Neural cell (in vitro differentiated cells): ENCODE results near the gene REXO1. TPM values are rescaled to one million over a fixed set of nuclear protein-coding genes. Genes with fewer than 3 reads are reported as not detected.
A peak's percentile ranks its signal among the peaks of the same experiment; 100 is the strongest.

Experiments
- H2AFZ ChIP-seq: fragments of 200-600, 300-800 bp; sonication (generic), shearing (Covaris generic); 2 replicates; pipeline ENCODE4 v1.6.0; 2014; ENCODE audit warnings: low read depth, mild to moderate bottlenecking, antibody characterized with exemption, low read length, moderate library complexity
- H3F3A ChIP-seq: fragments of 200-600 bp; shearing (Covaris generic); 2 replicates; pipeline ENCODE4 v1.6.1; 2016; ENCODE audit warnings: mild to moderate bottlenecking, moderate library complexity, mixed read lengths, antibody characterized with exemption, low read length; ENCODE audit not compliant: insufficient read depth, poor library complexity, severe bottlenecking
- H3K27ac ChIP-seq: fragments of 200-600, 300-800 bp; sonication (generic), shearing (Covaris generic); 2 replicates; pipeline ENCODE4 v1.5.1; 2014; ENCODE audit warnings: mild to moderate bottlenecking, low read length, moderate library complexity
- H3K27me3 ChIP-seq: fragments of 300-800, 200-600 bp; sonication (generic), shearing (Covaris generic); 2 replicates; pipeline ENCODE4 v1.6.0; 2014; ENCODE audit warnings: mild to moderate bottlenecking, low read depth, low read length, moderate library complexity; ENCODE audit not compliant: insufficient read depth
- H3K36me3 ChIP-seq: fragments of 300-800, 200-600 bp; sonication (generic), shearing (Covaris generic); 2 replicates; pipeline ENCODE4 v1.5.1; 2014; ENCODE audit warnings: mild to moderate bottlenecking, antibody characterized with exemption, low read length, moderate library complexity; ENCODE audit not compliant: insufficient read depth
- H3K4me2 ChIP-seq: fragments of 300-800, 200-600 bp; sonication (generic), shearing (Covaris generic); 2 replicates; pipeline ENCODE4 v1.6.0; 2014; ENCODE audit warnings: mild to moderate bottlenecking, low read length
- H3K4me3 ChIP-seq: fragments of 300-800, 200-600 bp; sonication (generic), shearing (Covaris generic); 2 replicates; pipeline ENCODE4 v1.5.1; 2014; ENCODE audit warnings: mild to moderate bottlenecking, low read length, moderate library complexity
- H3K79me2 ChIP-seq: fragments of 200-600 bp; shearing (Covaris generic); replicated peaks from 2 replicates; pipeline ENCODE4 v1.6.0; 2014; ENCODE audit warnings: mild to moderate bottlenecking, low read length, moderate library complexity; ENCODE audit not compliant: insufficient read depth
- H3K9ac ChIP-seq: fragments of 300-800, 200-600 bp; sonication (generic), shearing (Covaris generic); 2 replicates; pipeline ENCODE4 v1.6.1; 2016; ENCODE audit warnings: mild to moderate bottlenecking, low read length, mixed read lengths
- H3K9me2 ChIP-seq: fragments of 200-600 bp; shearing (Covaris generic); 2 replicates; pipeline ENCODE4 v1.6.1; 2016; ENCODE audit warnings: mild to moderate bottlenecking, low read length, mixed read lengths; ENCODE audit not compliant: insufficient read depth
- H3K9me3 ChIP-seq: fragments of 200-600, 300-800 bp; sonication (generic), shearing (Covaris generic); 2 replicates; pipeline ENCODE4 v1.6.1; 2016; ENCODE audit warnings: mild to moderate bottlenecking, mixed run types, low read length, moderate library complexity, mixed read lengths
- H4K20me1 ChIP-seq: fragments of 200-600 bp; shearing (Covaris generic); 2 replicates; pipeline ENCODE4 v1.6.1; 2016; ENCODE audit warnings: mild to moderate bottlenecking, mixed run types; ENCODE audit not compliant: insufficient read depth
- EP300 ChIP-seq: fragments of 450-650 bp; conservative IDR thresholded peaks from 2 replicates; pipeline ENCODE4 v1.6.1; 2014; ENCODE audit warnings: antibody characterized with exemption, mild to moderate bottlenecking, moderate library complexity; ENCODE audit not compliant: poor library complexity, severe bottlenecking
- EZH2 ChIP-seq: fragments of 200-600, 300-800 bp; shearing (Covaris generic), sonication (generic); IDR thresholded peaks from 2 replicates; pipeline ENCODE4 v1.6.1; 2014; ENCODE audit warnings: antibody characterized with exemption, low read length, borderline replicate concordance, mild to moderate bottlenecking; ENCODE audit not compliant: insufficient read depth, poor library complexity, severe bottlenecking
- MXI1 ChIP-seq: fragments of 450-650 bp; conservative IDR thresholded peaks from 2 replicates; pipeline ENCODE4 v1.6.1; 2014; ENCODE audit warnings: antibody characterized with exemption, mild to moderate bottlenecking; ENCODE audit not compliant: poor library complexity, severe bottlenecking
- POLR2AphosphoS5 ChIP-seq: IDR thresholded peaks from 2 replicates; pipeline ENCODE4 v1.6.1; 2012
- RAD21 ChIP-seq: fragments of 450-650 bp; conservative IDR thresholded peaks from 2 replicates; pipeline ENCODE4 v1.6.1; 2014; ENCODE audit warnings: antibody characterized with exemption, mild to moderate bottlenecking, moderate library complexity
- SMC3 ChIP-seq: fragments of 450-650 bp; conservative IDR thresholded peaks from 2 replicates; pipeline ENCODE4 v1.6.1; 2014; ENCODE audit warnings: antibody characterized with exemption, mild to moderate bottlenecking, moderate library complexity; ENCODE audit not compliant: poor library complexity
- TAF1 ChIP-seq: IDR thresholded peaks from 2 replicates; pipeline ENCODE4 v1.6.1; 2012; ENCODE audit warnings: low read depth
- polyA plus RNA-seq: library from polyadenylated mRNA; depleted of rRNA; stranded (reverse); fragments of >200 nt; gene quantifications from 2 replicates; pipeline ENCODE4 v1.2.3, GENCODE V29; 2014
- TF ChIP-seq, protein P1 (sequence below): fragments of 450-650 bp; IDR thresholded peaks from 2 replicates; pipeline ENCODE4 v1.5.1; 2014; ENCODE audit warnings: antibody characterized with exemption, mild to moderate bottlenecking, moderate library complexity; ENCODE audit not compliant: poor library complexity, severe bottlenecking
- TF ChIP-seq, protein P2 (sequence below): IDR thresholded peaks from 2 replicates; pipeline ENCODE4 v1.6.1; 2012; ENCODE audit warnings: borderline replicate concordance

REXO1 gene
- polyA plus RNA-seq, 1 donor from 2014 or later: 9.2 TPM

DNA sequence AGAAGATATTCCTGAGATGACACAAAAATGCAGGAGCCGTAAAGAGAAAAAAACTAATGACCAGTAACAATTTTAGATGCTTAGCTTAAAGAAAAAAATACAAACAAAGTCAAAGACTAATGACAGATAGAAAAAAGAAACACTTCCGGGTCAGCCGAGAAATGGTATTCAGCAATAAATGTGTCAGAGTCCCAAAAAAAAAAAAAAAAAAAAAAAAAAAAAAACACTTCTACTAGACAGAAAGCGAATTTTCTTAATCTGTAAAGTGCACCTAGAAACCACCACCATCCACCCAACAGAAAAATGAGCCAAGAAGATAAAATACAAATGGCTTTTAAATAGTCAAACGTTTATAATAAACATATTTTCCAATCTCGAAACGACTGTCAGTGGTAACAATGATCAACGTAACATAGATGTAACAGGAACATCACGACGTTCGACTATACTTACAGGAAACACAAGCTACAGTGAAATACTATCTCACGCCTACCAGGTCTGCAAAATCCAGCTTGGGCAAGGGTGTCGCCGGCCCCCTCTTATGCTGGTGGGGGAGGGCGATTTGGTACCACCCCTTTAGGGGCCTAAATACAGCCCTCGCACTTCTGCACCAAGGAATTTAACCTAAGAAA is 26.4 kb upstream of the REXO1 start:
- Histone ChIP-seq H4K20me1 (peaks cover 4% of the 10 kb centered on the region), H3K4me3 (peak overlapping the region; percentile 99), H3K9me2 (no peaks in the 10 kb centered on the region), H3K36me3 (no peaks in the 10 kb centered on the region), H3K79me2 (peaks cover 17% of the 10 kb centered on the region), H3K9me3 (no peaks in the 10 kb centered on the region), H3K27me3 (no peaks in the 10 kb centered on the region), H3K27ac (no peak overlapping the region), H2AFZ (no peak overlapping the region), H3K4me2 (peak overlapping the region; percentile 88), H3K9ac (peak overlapping the region; percentile 81), H3F3A (no peaks in the 10 kb centered on the region)
- TF ChIP-seq RAD21 (no peak), SMC3 (no peak), MXI1 (no peak), TAF1 (no peak)
- TF ChIP-seq, protein P1, sequence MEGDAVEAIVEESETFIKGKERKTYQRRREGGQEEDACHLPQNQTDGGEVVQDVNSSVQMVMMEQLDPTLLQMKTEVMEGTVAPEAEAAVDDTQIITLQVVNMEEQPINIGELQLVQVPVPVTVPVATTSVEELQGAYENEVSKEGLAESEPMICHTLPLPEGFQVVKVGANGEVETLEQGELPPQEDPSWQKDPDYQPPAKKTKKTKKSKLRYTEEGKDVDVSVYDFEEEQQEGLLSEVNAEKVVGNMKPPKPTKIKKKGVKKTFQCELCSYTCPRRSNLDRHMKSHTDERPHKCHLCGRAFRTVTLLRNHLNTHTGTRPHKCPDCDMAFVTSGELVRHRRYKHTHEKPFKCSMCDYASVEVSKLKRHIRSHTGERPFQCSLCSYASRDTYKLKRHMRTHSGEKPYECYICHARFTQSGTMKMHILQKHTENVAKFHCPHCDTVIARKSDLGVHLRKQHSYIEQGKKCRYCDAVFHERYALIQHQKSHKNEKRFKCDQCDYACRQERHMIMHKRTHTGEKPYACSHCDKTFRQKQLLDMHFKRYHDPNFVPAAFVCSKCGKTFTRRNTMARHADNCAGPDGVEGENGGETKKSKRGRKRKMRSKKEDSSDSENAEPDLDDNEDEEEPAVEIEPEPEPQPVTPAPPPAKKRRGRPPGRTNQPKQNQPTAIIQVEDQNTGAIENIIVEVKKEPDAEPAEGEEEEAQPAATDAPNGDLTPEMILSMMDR: no peak

DNA sequence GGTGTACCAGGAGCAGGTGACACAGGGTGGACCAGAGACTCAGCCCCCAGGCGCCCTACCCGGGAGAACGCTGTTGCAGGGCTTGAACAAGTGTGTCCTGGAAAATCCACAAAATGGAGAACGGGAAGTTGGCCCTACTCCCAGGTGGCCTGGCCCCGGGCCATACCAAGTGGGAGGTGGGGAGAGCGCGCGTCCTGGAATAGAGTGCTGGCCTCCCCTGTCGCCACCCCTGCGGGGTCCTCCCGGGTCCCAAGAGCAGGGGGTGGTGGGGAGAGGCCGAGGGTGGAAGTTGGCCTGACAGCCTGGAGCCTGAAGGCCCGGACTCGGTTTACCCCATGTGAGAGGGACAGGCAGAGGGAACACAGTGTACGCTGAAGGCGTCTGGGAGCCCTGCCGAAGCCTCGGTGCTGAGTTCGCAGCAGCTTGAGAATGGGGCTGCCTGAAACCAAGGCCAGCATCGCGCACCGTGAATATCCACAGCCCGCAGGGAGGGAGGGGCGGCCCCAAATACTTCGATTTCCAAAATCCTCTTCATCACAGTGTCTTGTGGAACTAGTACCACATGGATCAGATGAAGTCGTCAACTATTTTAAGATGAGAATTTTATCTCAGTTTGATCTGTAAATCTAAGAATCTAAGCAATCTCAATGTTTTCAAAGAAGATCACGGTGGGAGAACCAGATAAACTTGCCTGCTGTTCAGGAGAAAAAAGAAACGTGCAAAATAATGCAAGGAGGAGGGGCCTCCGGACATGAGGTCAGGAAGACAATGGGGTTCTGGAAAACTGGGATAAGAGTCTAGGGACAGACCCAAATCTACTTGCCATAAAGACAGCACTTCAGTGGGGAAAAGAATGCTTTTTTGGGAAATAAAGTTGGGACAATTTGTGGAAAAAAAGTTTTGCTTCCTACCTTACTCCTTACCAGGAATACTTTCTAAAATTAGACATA is 25.5 kb upstream of the REXO1 start:
- H3K4me3 ChIP-seq: peak overlapping the region; percentile 99
- no peak for TF ChIP-seq TAF1
- TF ChIP-seq SMC3: no peak
- TF ChIP-seq EZH2: no peak
- no peak for TF ChIP-seq RAD21
- TF ChIP-seq, protein P2, sequence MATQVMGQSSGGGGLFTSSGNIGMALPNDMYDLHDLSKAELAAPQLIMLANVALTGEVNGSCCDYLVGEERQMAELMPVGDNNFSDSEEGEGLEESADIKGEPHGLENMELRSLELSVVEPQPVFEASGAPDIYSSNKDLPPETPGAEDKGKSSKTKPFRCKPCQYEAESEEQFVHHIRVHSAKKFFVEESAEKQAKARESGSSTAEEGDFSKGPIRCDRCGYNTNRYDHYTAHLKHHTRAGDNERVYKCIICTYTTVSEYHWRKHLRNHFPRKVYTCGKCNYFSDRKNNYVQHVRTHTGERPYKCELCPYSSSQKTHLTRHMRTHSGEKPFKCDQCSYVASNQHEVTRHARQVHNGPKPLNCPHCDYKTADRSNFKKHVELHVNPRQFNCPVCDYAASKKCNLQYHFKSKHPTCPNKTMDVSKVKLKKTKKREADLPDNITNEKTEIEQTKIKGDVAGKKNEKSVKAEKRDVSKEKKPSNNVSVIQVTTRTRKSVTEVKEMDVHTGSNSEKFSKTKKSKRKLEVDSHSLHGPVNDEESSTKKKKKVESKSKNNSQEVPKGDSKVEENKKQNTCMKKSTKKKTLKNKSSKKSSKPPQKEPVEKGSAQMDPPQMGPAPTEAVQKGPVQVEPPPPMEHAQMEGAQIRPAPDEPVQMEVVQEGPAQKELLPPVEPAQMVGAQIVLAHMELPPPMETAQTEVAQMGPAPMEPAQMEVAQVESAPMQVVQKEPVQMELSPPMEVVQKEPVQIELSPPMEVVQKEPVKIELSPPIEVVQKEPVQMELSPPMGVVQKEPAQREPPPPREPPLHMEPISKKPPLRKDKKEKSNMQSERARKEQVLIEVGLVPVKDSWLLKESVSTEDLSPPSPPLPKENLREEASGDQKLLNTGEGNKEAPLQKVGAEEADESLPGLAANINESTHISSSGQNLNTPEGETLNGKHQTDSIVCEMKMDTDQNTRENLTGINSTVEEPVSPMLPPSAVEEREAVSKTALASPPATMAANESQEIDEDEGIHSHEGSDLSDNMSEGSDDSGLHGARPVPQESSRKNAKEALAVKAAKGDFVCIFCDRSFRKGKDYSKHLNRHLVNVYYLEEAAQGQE: no peak
- no peak for TF ChIP-seq POLR2AphosphoS5
- TF ChIP-seq, protein P1: no peak
- no peak for TF ChIP-seq MXI1
- TF ChIP-seq EP300: no peak
- H3K9me2 ChIP-seq: no peaks in the 10 kb centered on the region
- no peaks in the 10 kb centered on the region for H3K36me3 ChIP-seq
- H2AFZ ChIP-seq: no peak overlapping the region
- no peak overlapping the region for H3K27ac ChIP-seq
- H3K79me2 ChIP-seq: peaks cover 17% of the 10 kb centered on the region
- no peaks in the 10 kb centered on the region for H3K9me3 ChIP-seq
- no peaks in the 10 kb centered on the region for H3K27me3 ChIP-seq
- H3K4me2 ChIP-seq: peak overlapping the region; percentile 88
- H4K20me1 ChIP-seq: peaks cover 4% of the 10 kb centered on the region
- H3F3A ChIP-seq: no peaks in the 10 kb centered on the region
- H3K9ac ChIP-seq: peak overlapping the region; percentile 9
